ENCODE measurements around the gene NDUFA3. TPM values are rescaled to one million over a fixed set of nuclear protein-coding genes. Genes with fewer than 3 reads are reported as not detected.

NDUFA3 gene
- total RNA-seq, 1 donor from 2014 or later = 135 TPM

GRCh38 chr19:54156953-54157352, 54.3 kb downstream of the NDUFA3 start:
- no peak for DNase-seq (ENCODE audit: low spot score in 2 of 2, unreplicated experiment in 2 of 2)
- H3K9me3 Mint-ChIP-seq = no peaks in the 10 kb centered on the region
- TF ChIP-seq CTCF (IDR thresholded peaks at IDR 0.05; ENCODE audit: unreplicated experiment) = no peak
- H3K4me3 Mint-ChIP-seq = no peak overlapping the region
- H3K27ac Mint-ChIP-seq = peak overlapping the region; percentile 6
- no peaks in the 10 kb centered on the region for H3K27me3 Mint-ChIP-seq (ENCODE audit: low read depth)
- H3K4me1 Mint-ChIP-seq = peaks cover 25% of the 10 kb centered on the region
- H3K36me3 Mint-ChIP-seq = peaks cover 17% of the 10 kb centered on the region

Other genes with a start within 250 kb of the NDUFA3 start
- gene MYADM, start 235.0 kb upstream of the NDUFA3 start, total RNA-seq = 195 to 211 TPM (median 200 TPM) in 3 replicates
- gene PRKCG, start 220.7 kb upstream of the NDUFA3 start, total RNA-seq = 19.1 to 21.6 TPM (median 19.3 TPM) in 3 replicates
- gene CACNG7, start 193.6 kb upstream of the NDUFA3 start, total RNA-seq = 0.52 to 0.82 TPM (median 0.76 TPM) in 3 replicates
- gene CACNG8, start 139.9 kb upstream of the NDUFA3 start, total RNA-seq = 2.1 to 2.6 TPM (median 2.1 TPM) in 3 replicates
- 4.3 to 5.7 TPM (median 5.3 TPM) in 3 replicates for gene CACNG6, start 111.2 kb upstream of the NDUFA3 start, total RNA-seq
- gene VSTM1, start 39.0 kb upstream of the NDUFA3 start, total RNA-seq = not detected in 3 replicates
- not detected in 3 replicates for gene TARM1, start 21.5 kb upstream of the NDUFA3 start, total RNA-seq
- not detected in 3 replicates for gene OSCAR, start 2.1 kb upstream of the NDUFA3 start, total RNA-seq
- 19.2 to 20.7 TPM (median 20.1 TPM) in 3 replicates for gene TFPT, start 12.8 kb downstream of the NDUFA3 start, total RNA-seq
- gene PRPF31, start 12.9 kb downstream of the NDUFA3 start, total RNA-seq = 80.6 to 84.0 TPM (median 82.1 TPM) in 3 replicates
- 63.3 to 70.6 TPM (median 67.6 TPM) in 3 replicates for gene CNOT3, start 34.9 kb downstream of the NDUFA3 start, total RNA-seq
- gene LENG1, start 56.9 kb downstream of the NDUFA3 start, total RNA-seq = 5.7 to 6.4 TPM (median 5.8 TPM) in 3 replicates
- gene TMC4, start 70.3 kb downstream of the NDUFA3 start, total RNA-seq = 57.6 to 69.5 TPM (median 63.5 TPM) in 3 replicates
- 102 to 113 TPM (median 110 TPM) in 3 replicates for gene MBOAT7, start 86.7 kb downstream of the NDUFA3 start, total RNA-seq
- gene TSEN34, start 88.5 kb downstream of the NDUFA3 start, total RNA-seq = 43.9 to 50.1 TPM (median 47.5 TPM) in 3 replicates
- gene RPS9, start 98.0 kb downstream of the NDUFA3 start, total RNA-seq = 1,211 to 1,274 TPM (median 1,263 TPM) in 3 replicates
- gene LILRB3, start 120.2 kb downstream of the NDUFA3 start, total RNA-seq = not detected in 3 replicates
- gene LILRA6, start 139.9 kb downstream of the NDUFA3 start, total RNA-seq = not detected in 3 replicates
- gene LILRB5, start 154.4 kb downstream of the NDUFA3 start, total RNA-seq = not detected in 3 replicates
- gene LILRB2, start 178.3 kb downstream of the NDUFA3 start, total RNA-seq = not detected in 3 replicates
- gene LILRA5, start 210.3 kb downstream of the NDUFA3 start, total RNA-seq = not detected in 3 replicates
- gene LILRA4, start 236.3 kb downstream of the NDUFA3 start, total RNA-seq = not detected in 3 replicates